22Rv1 (cell line): ENCODE results near the gene BDH1.

ENCODE experiments used
- H3K27ac ChIP-seq: fragments of 450-650 bp; 2 replicates; pipeline ENCODE4 v1.5.1; 2017
- CTCF ChIP-seq: fragments of 450-650 bp; IDR thresholded peaks from 2 replicates; pipeline ENCODE4 v1.5.1; 2017; ENCODE audit warnings: mild to moderate bottlenecking
- ZFX ChIP-seq: fragments of 450-650 bp; IDR thresholded peaks from 2 replicates; pipeline ENCODE4 v1.6.1; 2017; ENCODE audit warnings: antibody characterized with exemption, borderline replicate concordance

BDH1 gene

GRCh38 chr3:197495999-197496745 is 59.6 kb downstream of the BDH1 start:
- H3K27ac ChIP-seq, result no peak overlapping the region
- TF ChIP-seq CTCF (no peak), ZFX (no peak)

- no peak overlapping the region for H3K27ac ChIP-seq
- TF ChIP-seq CTCF (no peak), ZFX (no peak)
Observed at GRCh38 chr3:197495499-197495898, 60.3 kb downstream of the BDH1 start.

- no peak overlapping the region for H3K27ac ChIP-seq
- no peak for TF ChIP-seq CTCF
- no peak for TF ChIP-seq ZFX
Observed at GRCh38 chr3:197495059-197495455, 60.7 kb downstream of the BDH1 start.

- TF ChIP-seq ZFX (no peak), CTCF (no peak)
Observed at GRCh38 chr3:197494366-197495058, 61.3 kb downstream of the BDH1 start.

GRCh38 chr3:197493049-197493448 is 62.7 kb downstream of the BDH1 start:
- H3K27ac ChIP-seq, result no peak overlapping the region
- TF ChIP-seq CTCF (no peak), ZFX (no peak)

More at GRCh38 chr3:197494366-197495058, 61.3 kb downstream of the BDH1 start:
- H3K27ac ChIP-seq, result no peak overlapping the region

- no peak overlapping the region for H3K27ac ChIP-seq
- TF ChIP-seq ZFX (no peak), CTCF (no peak)
Observed at GRCh38 chr3:197491923-197492664, 63.7 kb downstream of the BDH1 start.
